ENCODE results near the gene VAT1.
A peak's percentile ranks its signal among the peaks of the same experiment; 100 is the strongest.
"Not testable (repeated sequence)": the region's sequence is repeated elsewhere in the genome, so short reads cannot be mapped to it uniquely, and the experiment has no call there.

Gene VAT1

GRCh38 chr17:42973323-42973722 lies 48.9 kb downstream of the VAT1 start:
- not testable (repeated sequence) for DNase-seq (ENCODE audit: low spot score)

DNA sequence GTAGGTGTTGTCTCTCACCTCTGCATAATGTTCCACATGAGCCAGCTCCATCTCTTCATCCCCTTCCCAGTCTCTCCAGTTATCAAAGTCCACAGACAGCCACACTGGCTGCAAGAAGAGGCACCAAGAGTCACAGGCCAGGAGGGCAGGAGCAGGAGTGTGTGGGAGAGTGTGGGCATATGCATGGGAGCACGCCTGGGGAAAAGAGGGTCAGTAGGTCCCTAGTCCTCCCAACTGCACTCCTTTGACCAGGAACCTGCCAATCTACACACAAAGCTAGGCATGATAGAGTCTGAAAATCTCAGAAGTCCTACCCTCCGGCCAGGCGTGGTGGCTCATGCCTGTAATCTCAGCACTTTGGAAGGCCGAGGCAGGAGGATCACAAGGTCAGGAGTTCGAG lies 50.6 kb downstream of the VAT1 start:
- DNase-seq (ENCODE audit: low spot score): no peak

GRCh38 chr17:42969001-42969581 lies 53.1 kb downstream of the VAT1 start:
- DNase-seq (ENCODE audit: low spot score): peak; percentile 47

DNA sequence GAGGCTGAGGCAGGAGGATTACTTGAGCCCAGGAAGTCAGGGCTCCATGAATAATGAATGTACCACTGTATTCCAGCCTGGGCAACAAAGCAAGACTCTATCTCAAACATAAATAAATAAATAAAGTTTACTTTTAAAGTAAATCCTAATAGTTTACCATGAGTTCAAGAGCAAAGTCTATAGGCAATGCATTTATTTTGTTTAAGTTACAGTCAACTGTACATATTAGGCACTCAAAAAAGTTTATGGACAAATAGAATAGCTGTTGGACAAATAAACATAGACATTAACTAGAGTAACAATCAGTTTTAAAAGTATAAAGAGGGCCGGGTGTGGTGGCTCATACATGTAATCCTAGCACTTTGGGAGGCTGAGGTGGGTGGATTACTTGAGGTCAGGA lies 54.3 kb downstream of the VAT1 start:
- no peak for DNase-seq (ENCODE audit: low spot score)

Data from AG08396 (cell line).